ENCODE results near the gene SLC39A3. TPM values are rescaled to one million over a fixed set of nuclear protein-coding genes. Genes with fewer than 3 reads are reported as not detected.

Gene SLC39A3
- total RNA-seq, 1 donor from 2014 or later, result 59.6 TPM

DNA sequence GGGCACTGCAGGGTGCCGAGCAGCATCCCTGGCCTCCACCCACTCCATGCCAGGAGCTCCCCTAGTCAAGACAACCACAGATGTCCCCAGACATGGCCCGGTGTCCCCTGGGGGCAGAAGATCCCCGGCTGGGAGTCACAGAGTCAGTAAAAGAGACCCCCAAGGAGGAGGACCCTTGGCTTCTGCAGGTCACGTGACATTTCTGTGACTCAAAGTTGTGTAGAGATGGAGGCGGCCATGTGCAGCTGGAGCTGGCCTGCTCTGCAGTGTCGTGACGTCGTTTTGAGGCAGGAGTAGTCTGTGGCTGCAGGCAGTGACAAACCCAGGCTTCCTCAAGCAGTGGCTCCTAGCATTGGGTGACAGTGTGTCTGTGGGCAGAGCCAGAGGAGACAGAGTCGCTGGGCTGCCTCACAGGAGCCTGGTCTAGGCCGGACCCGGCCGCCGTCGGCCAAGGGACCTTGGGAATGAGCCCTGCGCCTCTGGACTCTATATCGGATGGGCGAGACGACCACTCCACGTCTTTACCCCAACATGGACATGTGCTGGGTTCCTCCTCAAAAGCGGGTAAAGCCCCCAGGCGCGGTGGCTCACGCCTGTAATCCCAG is 10.9 kb downstream of the SLC39A3 start:
- DNase-seq (ENCODE audit: low read depth), result no peak
- Histone ChIP-seq H3K4me3 (ENCODE audit: low read depth, low read length) (no peak overlapping the region), H3K27me3 (ENCODE audit: control insufficient read depth, insufficient read depth, low read length) (peaks cover 21% of the 10 kb centered on the region), H3K36me3 (ENCODE audit: control insufficient read depth, insufficient read depth, low read length) (no peaks in the 10 kb centered on the region)
- TF ChIP-seq, protein P1, sequence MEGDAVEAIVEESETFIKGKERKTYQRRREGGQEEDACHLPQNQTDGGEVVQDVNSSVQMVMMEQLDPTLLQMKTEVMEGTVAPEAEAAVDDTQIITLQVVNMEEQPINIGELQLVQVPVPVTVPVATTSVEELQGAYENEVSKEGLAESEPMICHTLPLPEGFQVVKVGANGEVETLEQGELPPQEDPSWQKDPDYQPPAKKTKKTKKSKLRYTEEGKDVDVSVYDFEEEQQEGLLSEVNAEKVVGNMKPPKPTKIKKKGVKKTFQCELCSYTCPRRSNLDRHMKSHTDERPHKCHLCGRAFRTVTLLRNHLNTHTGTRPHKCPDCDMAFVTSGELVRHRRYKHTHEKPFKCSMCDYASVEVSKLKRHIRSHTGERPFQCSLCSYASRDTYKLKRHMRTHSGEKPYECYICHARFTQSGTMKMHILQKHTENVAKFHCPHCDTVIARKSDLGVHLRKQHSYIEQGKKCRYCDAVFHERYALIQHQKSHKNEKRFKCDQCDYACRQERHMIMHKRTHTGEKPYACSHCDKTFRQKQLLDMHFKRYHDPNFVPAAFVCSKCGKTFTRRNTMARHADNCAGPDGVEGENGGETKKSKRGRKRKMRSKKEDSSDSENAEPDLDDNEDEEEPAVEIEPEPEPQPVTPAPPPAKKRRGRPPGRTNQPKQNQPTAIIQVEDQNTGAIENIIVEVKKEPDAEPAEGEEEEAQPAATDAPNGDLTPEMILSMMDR (IDR thresholded peaks at IDR 0.05; ENCODE audit: insufficient read depth, low read length, poor library complexity, severe bottlenecking), result no peak

DNA sequence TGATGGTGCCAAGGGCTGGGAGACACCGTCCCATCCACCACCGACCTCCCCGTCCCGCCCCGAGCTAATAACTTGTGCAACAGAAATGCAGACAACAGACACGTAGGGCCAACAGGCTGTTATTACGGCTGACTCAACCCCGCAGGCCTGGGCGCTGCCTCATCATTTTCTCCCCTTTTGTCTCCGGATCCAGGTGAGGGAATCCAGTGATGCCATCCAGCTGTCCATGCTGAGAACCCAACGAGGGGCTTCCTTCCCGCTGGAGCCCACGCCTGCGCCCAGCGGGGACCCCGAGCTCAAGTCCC is 12.2 kb downstream of the SLC39A3 start:
- H3K36me3 ChIP-seq (ENCODE audit: control insufficient read depth, insufficient read depth, low read length), result no peaks in the 10 kb centered on the region
- TF ChIP-seq, protein P1 (IDR thresholded peaks at IDR 0.05; ENCODE audit: insufficient read depth, low read length, poor library complexity, severe bottlenecking), result no peak
- no peak for DNase-seq (ENCODE audit: low read depth)
- H3K4me3 ChIP-seq (ENCODE audit: low read depth, low read length), result no peak overlapping the region
- peaks cover 23% of the 10 kb centered on the region for H3K27me3 ChIP-seq (ENCODE audit: control insufficient read depth, insufficient read depth, low read length)

DNA sequence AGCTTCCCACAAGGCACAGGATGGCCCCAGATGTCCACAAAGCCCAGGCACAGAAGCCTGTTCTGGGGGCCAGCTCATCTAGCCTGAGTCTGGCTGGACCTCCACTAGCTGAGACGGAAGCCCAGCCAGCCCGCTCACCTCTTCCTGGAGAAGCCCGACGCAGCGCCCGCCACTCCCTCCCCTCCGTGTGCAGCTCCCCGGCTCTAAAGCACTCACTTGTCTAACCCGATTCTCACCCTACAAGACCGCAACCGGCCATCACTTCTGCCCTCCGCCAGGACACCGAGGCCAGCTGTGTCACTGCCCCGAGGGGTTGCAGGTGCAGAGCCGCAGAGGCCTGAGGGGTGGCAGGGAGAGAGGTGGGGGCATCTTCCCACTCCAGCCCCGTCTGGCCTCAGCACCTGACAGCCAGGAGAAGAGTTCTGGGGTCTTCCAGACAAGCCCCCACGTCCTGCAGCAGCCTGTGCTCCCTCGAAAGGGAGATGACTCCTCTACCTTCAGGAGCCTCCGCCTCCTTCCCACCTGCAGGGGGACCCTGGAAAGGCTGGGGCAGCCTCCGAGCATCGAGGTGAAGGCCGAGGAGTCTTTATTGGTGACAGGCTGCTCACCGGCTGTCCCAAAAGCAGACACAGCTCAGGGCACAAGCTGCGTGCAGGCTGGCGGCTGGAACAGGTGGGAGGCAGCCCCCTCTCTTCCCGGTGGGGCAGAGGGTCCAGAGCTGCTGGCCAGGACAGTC is 12.7 kb downstream of the SLC39A3 start:
- TF ChIP-seq, protein P1 (IDR thresholded peaks at IDR 0.05; ENCODE audit: insufficient read depth, low read length, poor library complexity, severe bottlenecking), result no peak
- Histone ChIP-seq H3K4me3 (ENCODE audit: low read depth, low read length) (no peak overlapping the region), H3K36me3 (ENCODE audit: control insufficient read depth, insufficient read depth, low read length) (no peaks in the 10 kb centered on the region), H3K27me3 (ENCODE audit: control insufficient read depth, insufficient read depth, low read length) (peaks cover 26% of the 10 kb centered on the region)
- DNase-seq (ENCODE audit: low read depth), result no peak

DNA sequence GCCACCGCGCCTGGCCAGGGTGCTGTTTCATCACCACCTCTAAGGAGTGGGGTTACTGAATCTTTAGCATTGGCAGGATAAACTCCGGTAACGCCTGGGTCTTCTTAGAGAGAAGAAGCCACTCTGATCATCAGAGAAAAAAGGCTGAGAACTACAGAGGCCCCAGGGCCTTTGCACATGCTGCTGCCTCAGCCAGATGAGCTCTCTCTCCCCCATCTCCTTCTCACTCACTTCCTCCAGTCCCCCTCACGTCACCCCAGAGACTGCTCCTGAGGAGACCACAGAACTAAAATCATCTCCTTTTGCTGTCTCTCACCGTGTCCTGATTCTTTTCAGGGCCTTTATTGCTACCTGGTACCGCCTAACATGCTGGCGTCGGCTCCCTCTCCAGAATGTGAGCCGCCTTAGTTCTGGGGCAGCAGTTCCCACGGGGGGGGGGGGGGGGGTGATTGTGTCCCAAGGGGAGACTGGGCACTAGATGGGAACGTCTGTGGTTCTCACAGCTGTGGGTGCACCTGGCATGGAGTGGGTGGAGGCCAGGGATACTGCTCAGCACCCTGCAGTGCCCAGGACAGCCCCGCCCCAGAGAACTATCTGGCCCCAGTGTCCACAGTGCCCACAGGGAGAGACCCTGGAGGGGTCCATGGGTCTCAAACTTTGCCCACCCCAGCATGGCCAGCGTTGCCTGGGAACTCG is 13.5 kb downstream of the SLC39A3 start:
- H3K36me3 ChIP-seq (ENCODE audit: control insufficient read depth, insufficient read depth, low read length), result no peaks in the 10 kb centered on the region
- TF ChIP-seq, protein P1 (IDR thresholded peaks at IDR 0.05; ENCODE audit: insufficient read depth, low read length, poor library complexity, severe bottlenecking), result no peak

DNA sequence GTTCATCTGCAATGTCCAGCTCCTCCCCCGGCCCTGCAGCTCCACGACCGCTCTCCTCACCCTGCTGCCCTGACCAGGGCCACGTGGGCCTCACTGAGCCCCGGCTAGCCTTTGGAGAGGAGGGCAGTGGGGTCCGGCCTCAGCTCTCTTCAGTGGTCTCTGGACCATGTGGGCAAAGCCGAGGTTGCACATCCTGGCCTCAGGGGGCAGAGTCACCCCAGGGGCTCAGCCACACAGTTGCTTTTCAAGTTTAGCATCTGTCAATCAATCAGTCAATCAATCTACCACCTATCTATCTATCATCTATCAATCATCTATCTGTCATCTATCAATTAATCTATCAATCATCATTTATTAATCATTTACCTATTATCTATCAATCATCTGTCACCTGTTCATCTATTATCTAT is 15.7 kb downstream of the SLC39A3 start:
- Histone ChIP-seq H3K36me3 (ENCODE audit: control insufficient read depth, insufficient read depth, low read length) (no peaks in the 10 kb centered on the region), H3K27me3 (ENCODE audit: control insufficient read depth, insufficient read depth, low read length) (peaks cover 44% of the 10 kb centered on the region), H3K4me3 (ENCODE audit: low read depth, low read length) (no peak overlapping the region)
- TF ChIP-seq, protein P1 (IDR thresholded peaks at IDR 0.05; ENCODE audit: insufficient read depth, low read length, poor library complexity, severe bottlenecking), result peak; percentile 20
- no peak for DNase-seq (ENCODE audit: low read depth)

More for the DNA sequence above, 13.5 kb downstream of the SLC39A3 start:
- no peak for DNase-seq (ENCODE audit: low read depth)
- Histone ChIP-seq H3K4me3 (ENCODE audit: low read depth, low read length) (no peak overlapping the region), H3K27me3 (ENCODE audit: control insufficient read depth, insufficient read depth, low read length) (peaks cover 33% of the 10 kb centered on the region)

Measured in kidney epithelial cell (primary cell).